Measurements from ENCODE around the gene ZNF620. TPM values are rescaled to one million over a fixed set of nuclear protein-coding genes. Genes with fewer than 3 reads are reported as not detected.

ZNF620 gene
- total RNA-seq, 2 experiments from 2014 or later, result 0.82 to 1.0 TPM

GRCh38 chr3:40516201-40516600 is 10.4 kb downstream of the ZNF620 start:
- no peaks in the 10 kb centered on the region for H3K27me3 Mint-ChIP-seq
- no peaks in the 10 kb centered on the region for H3K9me3 Mint-ChIP-seq
- no peak overlapping the region for H3K27ac Mint-ChIP-seq
- H3K4me1 Mint-ChIP-seq (ENCODE audit: low read depth), result no peaks in the 10 kb centered on the region
- peaks cover 33% of the 10 kb centered on the region for H3K36me3 Mint-ChIP-seq (ENCODE audit: low read depth)
- TF ChIP-seq CTCF (IDR thresholded peaks at IDR 0.05), result no peak
- no peak overlapping the region for H3K4me3 Mint-ChIP-seq
- ChIA-PET CTCF (no interaction called here), POLR2A (no interaction called here)
- no peak for ATAC-seq (ENCODE audit: poor library complexity)
- no peaks in the 10 kb centered on the region for H3K27me3 ChIP-seq (ENCODE audit: control insufficient read depth in 1 of 2, insufficient read depth in 2 of 2, low read length in 2 of 2)
- intact Hi-C loops (cut with DNase I, micrococcal nuclease), result no loop called here
- no peak for DNase-seq
- no peaks in the 10 kb centered on the region for H3K9me3 ChIP-seq (ENCODE audit: control insufficient read depth in 1 of 2, insufficient read depth in 1 of 2, low read length in 2 of 2)
- H3K4me1 ChIP-seq (ENCODE audit: insufficient read depth, low read length), result no peaks in the 10 kb centered on the region
- H3K27ac ChIP-seq (ENCODE audit: low read depth in 1 of 2, low read length in 2 of 2), result no peak overlapping the region
- H3K36me3 ChIP-seq (ENCODE audit: insufficient read depth, low read length), result peaks cover 11% of the 10 kb centered on the region
- H3K4me3 ChIP-seq (ENCODE audit: low read length), result no peak overlapping the region

- intact Hi-C loops (cut with DNase I, micrococcal nuclease), result no loop called here
- Mint-ChIP-seq H3K9me3 (no peaks in the 10 kb centered on the region), H3K4me3 (no peak overlapping the region), H3K27me3 (no peaks in the 10 kb centered on the region), H3K36me3 (ENCODE audit: low read depth) (peaks cover 33% of the 10 kb centered on the region), H3K4me1 (ENCODE audit: low read depth) (no peaks in the 10 kb centered on the region), H3K27ac (no peak overlapping the region)
- no peak for TF ChIP-seq CTCF (IDR thresholded peaks at IDR 0.05)
- DNase-seq, result no peak
- ChIA-PET CTCF (no interaction called here), POLR2A (no interaction called here)
- Histone ChIP-seq H3K36me3 (ENCODE audit: insufficient read depth, low read length) (peaks cover 11% of the 10 kb centered on the region), H3K27me3 (ENCODE audit: control insufficient read depth in 1 of 2, insufficient read depth in 2 of 2, low read length in 2 of 2) (no peaks in the 10 kb centered on the region), H3K9me3 (ENCODE audit: control insufficient read depth in 1 of 2, insufficient read depth in 1 of 2, low read length in 2 of 2) (no peaks in the 10 kb centered on the region), H3K4me1 (ENCODE audit: insufficient read depth, low read length) (no peaks in the 10 kb centered on the region), H3K27ac (ENCODE audit: low read depth in 1 of 2, low read length in 2 of 2) (no peak overlapping the region), H3K4me3 (ENCODE audit: low read length) (no peak overlapping the region)
- no peak for ATAC-seq (ENCODE audit: poor library complexity)
These were observed 12.2 kb downstream of the ZNF620 start for GRCh38 chr3:40518067-40518466.

GRCh38 chr3:40518848-40519247 is 13.0 kb downstream of the ZNF620 start:
- no peaks in the 10 kb centered on the region for H3K27me3 ChIP-seq (ENCODE audit: control insufficient read depth in 1 of 2, insufficient read depth in 2 of 2, low read length in 2 of 2)
- H3K36me3 Mint-ChIP-seq (ENCODE audit: low read depth), result peaks cover 33% of the 10 kb centered on the region
- DNase-seq (no peak), ATAC-seq (ENCODE audit: poor library complexity) (no peak)
- H3K9me3 Mint-ChIP-seq, result no peaks in the 10 kb centered on the region
- no peak overlapping the region for H3K27ac ChIP-seq (ENCODE audit: low read depth in 1 of 2, low read length in 2 of 2)
- H3K4me3 Mint-ChIP-seq, result no peak overlapping the region
- CTCF ChIA-PET, result interaction anchor here (0.8 kb wide), 1 partner anchor 13 kb away, joined by 3 read pairs; the partner anchor contains the start of gene ZNF620
- H3K4me1 Mint-ChIP-seq (ENCODE audit: low read depth), result peaks cover 1% of the 10 kb centered on the region
- POLR2A ChIA-PET, result no interaction called here
- H3K4me3 ChIP-seq (ENCODE audit: low read length), result no peak overlapping the region
- H3K36me3 ChIP-seq (ENCODE audit: insufficient read depth, low read length), result peaks cover 11% of the 10 kb centered on the region
- no peaks in the 10 kb centered on the region for H3K9me3 ChIP-seq (ENCODE audit: control insufficient read depth in 1 of 2, insufficient read depth in 1 of 2, low read length in 2 of 2)
- intact Hi-C loops (cut with DNase I, micrococcal nuclease), result no loop called here
- H3K27me3 Mint-ChIP-seq, result no peaks in the 10 kb centered on the region
- no peaks in the 10 kb centered on the region for H3K4me1 ChIP-seq (ENCODE audit: insufficient read depth, low read length)
- no peak for TF ChIP-seq CTCF (IDR thresholded peaks at IDR 0.05)
- H3K27ac Mint-ChIP-seq, result no peak overlapping the region

All from CD4-positive, alpha-beta T cell (primary cell).